H1 (cell line): Measurements from ENCODE around the gene POLR2M. TPM values are rescaled to one million over a fixed set of nuclear protein-coding genes. Genes with fewer than 3 reads are reported as not detected.
A peak's percentile ranks its signal among the peaks of the same experiment; 100 is the strongest.

Experiments
- CTCF ChIA-PET: fragments of 300-600 bp; sonication (Branson Sonifier 250); formaldehyde crosslinking; loops from one replicate; lab custom pipeline; 2021; ENCODE audit not compliant: partially characterized antibody; lab: Charles Lee
- POLR2A ChIA-PET: fragments of 300-600 bp; sonication (Branson Sonifier 250); formaldehyde crosslinking; loops from one replicate; lab custom pipeline; 2021; ENCODE audit warnings: inconsistent platforms; ENCODE audit not compliant: partially characterized antibody; lab: Charles Lee
- DNase-seq, 2 experiments: peaks; one replicate each; pipeline versions ENCODE4 v3.0.0 to v3.0.0-alpha.2; 2010 to 2022; ENCODE audit warnings: low spot score in 2 of 2, low read depth in 1 of 2, mixed read lengths in 1 of 2
- FAIRE-seq: peaks from 2 replicates; lab custom pipeline; 2011; peaks lifted over from hg19 to GRCh38; lab: Jason Lieb, UNC
- H2AFZ ChIP-seq: 2 replicates; pipeline ENCODE4 v1.8.1; 2012; ENCODE audit warnings: low read length, inconsistent platforms
- H2AK5ac ChIP-seq: 2 replicates; pipeline ENCODE4 v1.6.1; 2013; ENCODE audit warnings: low read depth, low read length
- H2BK120ac ChIP-seq: replicated peaks from 2 replicates; pipeline ENCODE3; 2013; ENCODE audit warnings: low read depth, low read length, inconsistent platforms
- H2BK12ac ChIP-seq: 2 replicates; pipeline ENCODE4 v1.6.1; 2013; ENCODE audit warnings: low read depth, low read length
- H2BK15ac ChIP-seq: 2 replicates; pipeline ENCODE4 v1.6.1; 2013; ENCODE audit warnings: low read length
- H2BK20ac ChIP-seq: 2 replicates; pipeline ENCODE4 v1.6.1; 2013; ENCODE audit warnings: low read length
- H2BK5ac ChIP-seq: 2 replicates; pipeline ENCODE4 v1.6.1; 2013; ENCODE audit warnings: low read depth, low read length
- H3K14ac ChIP-seq: 2 replicates; pipeline ENCODE4 v1.6.1; 2013; ENCODE audit warnings: inconsistent platforms; ENCODE audit not compliant: insufficient read length
- H3K18ac ChIP-seq: 2 replicates; pipeline ENCODE4 v1.6.1; 2013; ENCODE audit warnings: low read length; ENCODE audit errors: extremely low read depth
- H3K23ac ChIP-seq: 2 replicates; pipeline ENCODE4 v1.6.1; 2013; ENCODE audit warnings: inconsistent platforms; ENCODE audit not compliant: insufficient read length
- H3K23me2 ChIP-seq: 2 replicates; pipeline ENCODE4 v1.6.1; 2013; ENCODE audit warnings: low read depth, low read length
- H3K27ac ChIP-seq: 2 replicates; pipeline ENCODE4 v1.6.1; 2011; ENCODE audit warnings: low read depth, low read length, inconsistent platforms
- H3K27me3 ChIP-seq, 4 experiments: replicated peaks in 1 of 4; 1 replicate in 1 of 4; 2 replicates in 3 of 4; pipeline versions ENCODE4 v1.6.1 to v1.8.1; 2011 to 2013; ENCODE audit warnings: low read length in 3 of 4, mild to moderate bottlenecking in 3 of 4, inconsistent platforms in 2 of 4, mixed read lengths in 2 of 4, moderate library complexity in 1 of 4; ENCODE audit not compliant: control insufficient read depth in 3 of 4, insufficient read depth in 3 of 4; ENCODE audit errors: extremely low read depth in 1 of 4
- H3K36me3 ChIP-seq, 4 experiments: 2 replicates each; pipeline versions ENCODE4 v1.6.1 to v1.8.1; 2011 to 2013; ENCODE audit warnings: mild to moderate bottlenecking in 4 of 4, low read length in 3 of 4, moderate library complexity in 2 of 4, control low read depth in 1 of 4, inconsistent platforms in 1 of 4; ENCODE audit not compliant: insufficient read depth in 4 of 4, control insufficient read depth in 2 of 4
- H3K4ac ChIP-seq: replicated peaks from 2 replicates; pipeline ENCODE3; 2013; ENCODE audit warnings: low read length, low read depth, mixed read lengths, inconsistent platforms; ENCODE audit not compliant: insufficient read length
- H3K4me1 ChIP-seq, 4 experiments: replicated peaks in 1 of 4; 1 replicate in 1 of 4; 2 replicates in 3 of 4; pipeline versions ENCODE4 v1.6.1 to v1.8.1; 2011 to 2013; ENCODE audit warnings: low read length in 3 of 4, inconsistent platforms in 2 of 4, mixed read lengths in 1 of 4; ENCODE audit not compliant: insufficient read depth in 4 of 4, control insufficient read depth in 3 of 4
- H3K4me2 ChIP-seq, 2 experiments: 2 replicates each; pipeline versions ENCODE4 v1.6.1 to v1.8.1; 2011 to 2013; ENCODE audit warnings: low read depth in 2 of 2, low read length in 2 of 2, control low read depth in 1 of 2, inconsistent platforms in 1 of 2, mild to moderate bottlenecking in 1 of 2; ENCODE audit not compliant: insufficient read depth in 1 of 2
- H3K4me3 ChIP-seq, 4 experiments: fragments of 200-600, 300-600 bp in 1 of 4; sonication (generic), shearing (Covaris generic), sonication (Bioruptor Twin) in 1 of 4; 2 replicates each; pipeline versions ENCODE4 v1.5.1 to v1.8.1; 2011 to 2016; ENCODE audit warnings: low read length in 4 of 4, low read depth in 3 of 4, control low read depth in 2 of 4, inconsistent platforms in 2 of 4, mild to moderate bottlenecking in 2 of 4, mixed read lengths in 1 of 4, moderate library complexity in 1 of 4; ENCODE audit not compliant: insufficient read depth in 2 of 4; ENCODE audit errors: extremely low read depth in 1 of 4
- H3K56ac ChIP-seq: replicated peaks from 2 replicates; pipeline ENCODE3; 2013; ENCODE audit warnings: low read depth, mild to moderate bottlenecking, mixed read lengths, low read length, inconsistent platforms; ENCODE audit not compliant: insufficient read length
- H3K79me1 ChIP-seq: 2 replicates; pipeline ENCODE4 v1.6.1; 2013; ENCODE audit warnings: low read depth, low read length, control low read depth
- H3K79me2 ChIP-seq, 2 experiments: 2 replicates each; pipeline versions ENCODE4 v1.6.1 to v1.8.1; 2012 to 2013; ENCODE audit warnings: low read length in 2 of 2, mild to moderate bottlenecking in 2 of 2, inconsistent platforms in 1 of 2; ENCODE audit not compliant: insufficient read depth in 2 of 2, control insufficient read depth in 1 of 2
- H3K9ac ChIP-seq, 4 experiments: replicated peaks in 1 of 4; 1 replicate in 1 of 4; 2 replicates in 3 of 4; pipeline versions ENCODE4 v1.6.1 to v1.8.1; 2011 to 2013; ENCODE audit warnings: low read depth in 3 of 4, low read length in 3 of 4, control low read depth in 2 of 4, mild to moderate bottlenecking in 2 of 4, moderate library complexity in 2 of 4, inconsistent platforms in 1 of 4; ENCODE audit errors: extremely low read depth in 1 of 4
- H3K9me3 ChIP-seq, 2 experiments: 2 replicates each; pipeline versions ENCODE4 v1.6.1 to v1.8.1; 2012 to 2013; ENCODE audit warnings: mild to moderate bottlenecking in 2 of 2, moderate library complexity in 2 of 2, control low read depth in 1 of 2, inconsistent platforms in 1 of 2, low read depth in 1 of 2, low read length in 1 of 2, mixed read lengths in 1 of 2; ENCODE audit not compliant: insufficient read depth in 2 of 2
- H4K20me1 ChIP-seq, 2 experiments: replicated peaks in 1 of 2; 2 replicates each; pipeline versions ENCODE3 to v1.8.1; 2011 to 2013; ENCODE audit warnings: inconsistent platforms in 2 of 2, low read length in 2 of 2, mild to moderate bottlenecking in 1 of 2; ENCODE audit not compliant: insufficient read depth in 2 of 2, control insufficient read depth in 1 of 2
- H4K5ac ChIP-seq: 2 replicates; pipeline ENCODE4 v1.6.1; 2013; ENCODE audit warnings: low read length, low read depth, mixed read lengths, inconsistent platforms; ENCODE audit not compliant: insufficient read length
- H4K8ac ChIP-seq: 2 replicates; pipeline ENCODE4 v1.8.0; 2013; ENCODE audit warnings: mild to moderate bottlenecking, moderate library complexity, low read length, inconsistent platforms; ENCODE audit not compliant: insufficient read depth; ENCODE audit errors: extremely low read depth
- H4K91ac ChIP-seq: replicated peaks from 2 replicates; pipeline ENCODE3; 2013; ENCODE audit warnings: low read length, mixed read lengths, inconsistent platforms; ENCODE audit not compliant: insufficient read length
- TBP ChIP-seq: IDR thresholded peaks from 2 replicates; pipeline ENCODE4 v1.6.1; 2011; ENCODE audit warnings: low read depth, low read length, improper control_type of control experiment
- TCF12 ChIP-seq: IDR thresholded peaks from 2 replicates; pipeline ENCODE4 v1.6.1; 2011; ENCODE audit warnings: low read depth, mild to moderate bottlenecking, low read length
- WGBS, 2 experiments: shearing (Covaris generic) in 1 of 2; methylation state at CpG; one replicate each; pipeline versions ENCODE4 v1.1.6 to v1.1.7; 2013 to 2015; ENCODE audit warnings: low lambda C conversion rate in 2 of 2, mixed read lengths in 2 of 2, inconsistent platforms in 1 of 2, low coverage in 1 of 2, missing lambda C conversion rate in 1 of 2; ENCODE audit not compliant: insufficient replicate concordance in 2 of 2, insufficient coverage in 1 of 2, insufficient read length in 1 of 2; ENCODE audit errors: extremely low coverage in 1 of 2, missing lambda C conversion rate in 1 of 2; 5-methylcytosine and 5-hydroxymethylcytosine counted together
- polyA plus RNA-seq, 7 experiments: library from polyadenylated mRNA; depleted of rRNA in 3 of 7; stranded (reverse) in 5 of 7; unstranded in 2 of 7; fragments of >200 nt in 5 of 7; fragments of 200-250 nt in 2 of 7; gene quantifications; 1 replicate in 5 of 7; 2 replicates in 1 of 7; 4 replicates in 1 of 7; pipeline versions ENCODE4 v1.2.1 to v1.2.3, GENCODE V29; 2011 to 2013; ENCODE audit warnings: missing spikeins in 2 of 7, mixed read lengths in 2 of 7
- total RNA-seq: library from RNA; stranded (reverse); fragmentation: NEBNext Ultra II Directional; extraction: Animal tissue kit (Norgen Biotek cat#: 25700); gene quantifications from 2 replicates; pipeline ENCODE4 v1.2.1, GENCODE V29; 2021

POLR2M gene
- total and polyA plus RNA-seq, 2 of the 8 experiments (the other 6 are each of a cell fraction or from before 2014, with no cell fraction given) = 32.7 to 55.1 TPM

- H2AK5ac ChIP-seq = 0 out of 2 replicates have a peak overlapping the region, but pooled peaks have one; percentile 14
- peaks cover 0 to 19% of the 10 kb centered on the region in 2 experiments; a peak in 2 of 4 replicates for H3K79me2 ChIP-seq
- no peak for TF ChIP-seq TBP
- no peak for TF ChIP-seq TCF12
- H3K36me3 ChIP-seq = peaks cover 2 to 19% (median 13%) of the 10 kb centered on the region in 4 experiments
- H3K18ac ChIP-seq = 0 out of 2 replicates have a peak overlapping the region, but pooled peaks have one; percentile 21
- peak overlapping the region; percentile 93 to 99 (median 96); a peak in 5 of 8 replicates for H3K4me3 ChIP-seq
- H2BK120ac ChIP-seq = no peak overlapping the region
- peak overlapping the region; percentile 36 for H2AFZ ChIP-seq
- no peak overlapping the region for H2BK20ac ChIP-seq
- H3K27ac ChIP-seq = peak overlapping the region; percentile 21; the same call in 1 of the 2 replicates
- no peak overlapping the region for H3K23ac ChIP-seq
- H2BK15ac ChIP-seq = no peak overlapping the region
- H3K4me2 ChIP-seq = peak overlapping the region; percentile 82 to 93
- peak overlapping the region in 2 of 4 experiments; percentile 95 to 96; a peak in 2 of 7 replicates for H3K9ac ChIP-seq
- peak overlapping the region; percentile 83 for H3K4ac ChIP-seq
- CTCF ChIA-PET = interaction anchor here (1.0 to 2.7 kb wide), 7 partner anchors 8 to 214 kb away, joined by 3 to 8 read pairs (median 4); no protein-coding TSS in a partner anchor
- peaks cover 0 to 3% (median 3%) of the 10 kb centered on the region in 4 experiments; a peak in 3 of 7 replicates for H3K4me1 ChIP-seq
- H3K27me3 ChIP-seq = peaks cover 0 to 13% (median 5%) of the 10 kb centered on the region in 4 experiments; a peak in 6 of 7 replicates
- POLR2A ChIA-PET = interaction anchor here (0.6 to 2.1 kb wide), 13 partner anchors 9 to 158 kb away, joined by 3 to 18 read pairs (median 4); no protein-coding TSS in a partner anchor
- no peaks in the 10 kb centered on the region for H4K20me1 ChIP-seq
- H4K5ac ChIP-seq = peak overlapping the region; percentile 96
- FAIRE-seq (no peak), DNase-seq (no peak)
- H2BK5ac ChIP-seq = peak overlapping the region; percentile 14; the same call in 1 of the 2 replicates
- 85% methylated on average over 12 of the region's 12 CpGs; no CpG with 5 or more reads in 1 of the 2 experiments for WGBS, 2 experiments
- H2BK12ac ChIP-seq = no peak overlapping the region
- peaks cover 0 to 4% of the 10 kb centered on the region in 2 experiments; a peak in 1 of 4 replicates for H3K9me3 ChIP-seq
- H4K91ac ChIP-seq = peak overlapping the region; percentile 61
- peaks cover 3% of the 10 kb centered on the region; the same call in 1 of the 2 replicates for H3K23me2 ChIP-seq
- no peak overlapping the region for H3K56ac ChIP-seq
- H3K79me1 ChIP-seq = peaks cover 6% of the 10 kb centered on the region
- H3K14ac ChIP-seq = no peak overlapping the region
- peak overlapping the region; percentile 87 for H4K8ac ChIP-seq
Observed at GRCh38 chr15:57705746-57706404, 639 bp upstream of the POLR2M start.
